ENCODE data around the gene SAP30L.

The SAP30L gene

DNA sequence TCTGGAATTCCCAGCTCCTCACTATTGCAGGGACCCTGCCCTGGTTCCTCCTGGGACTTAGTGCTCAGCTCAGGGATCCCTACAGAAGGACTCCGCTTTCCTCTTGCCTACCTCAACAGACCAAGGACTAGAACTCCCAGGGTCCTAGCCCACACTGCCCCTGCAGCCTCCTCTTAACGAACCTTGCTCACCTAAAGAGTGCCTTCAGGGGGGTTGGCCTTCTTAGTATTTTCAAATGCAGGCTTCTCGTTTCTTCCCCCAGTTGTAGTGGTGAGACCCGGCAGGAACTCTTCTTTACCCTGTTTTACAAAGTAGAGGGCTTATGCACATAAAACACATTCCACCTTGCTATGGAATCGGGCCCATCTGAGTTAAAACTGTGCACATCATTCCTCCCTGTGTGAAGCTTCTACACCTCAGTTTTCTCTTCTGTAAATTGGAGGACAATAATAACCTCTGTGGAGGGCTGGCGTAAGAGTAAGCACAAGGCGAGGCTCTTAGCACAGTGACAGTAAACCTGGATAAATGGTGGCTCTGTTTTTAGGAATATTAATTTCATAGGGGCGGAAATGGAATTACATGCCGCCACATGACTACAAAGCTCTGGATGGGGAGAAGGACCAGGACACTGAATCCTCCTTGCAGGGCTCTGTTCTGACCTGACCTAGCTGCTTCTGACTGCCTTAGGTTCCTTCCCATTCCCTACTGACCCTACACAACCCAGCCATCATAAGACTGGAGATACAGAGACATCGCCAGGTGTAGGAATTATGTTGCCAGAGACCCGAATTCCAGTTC, 36.0 kb downstream of the SAP30L start:
- no peak for DNase-seq

DNA sequence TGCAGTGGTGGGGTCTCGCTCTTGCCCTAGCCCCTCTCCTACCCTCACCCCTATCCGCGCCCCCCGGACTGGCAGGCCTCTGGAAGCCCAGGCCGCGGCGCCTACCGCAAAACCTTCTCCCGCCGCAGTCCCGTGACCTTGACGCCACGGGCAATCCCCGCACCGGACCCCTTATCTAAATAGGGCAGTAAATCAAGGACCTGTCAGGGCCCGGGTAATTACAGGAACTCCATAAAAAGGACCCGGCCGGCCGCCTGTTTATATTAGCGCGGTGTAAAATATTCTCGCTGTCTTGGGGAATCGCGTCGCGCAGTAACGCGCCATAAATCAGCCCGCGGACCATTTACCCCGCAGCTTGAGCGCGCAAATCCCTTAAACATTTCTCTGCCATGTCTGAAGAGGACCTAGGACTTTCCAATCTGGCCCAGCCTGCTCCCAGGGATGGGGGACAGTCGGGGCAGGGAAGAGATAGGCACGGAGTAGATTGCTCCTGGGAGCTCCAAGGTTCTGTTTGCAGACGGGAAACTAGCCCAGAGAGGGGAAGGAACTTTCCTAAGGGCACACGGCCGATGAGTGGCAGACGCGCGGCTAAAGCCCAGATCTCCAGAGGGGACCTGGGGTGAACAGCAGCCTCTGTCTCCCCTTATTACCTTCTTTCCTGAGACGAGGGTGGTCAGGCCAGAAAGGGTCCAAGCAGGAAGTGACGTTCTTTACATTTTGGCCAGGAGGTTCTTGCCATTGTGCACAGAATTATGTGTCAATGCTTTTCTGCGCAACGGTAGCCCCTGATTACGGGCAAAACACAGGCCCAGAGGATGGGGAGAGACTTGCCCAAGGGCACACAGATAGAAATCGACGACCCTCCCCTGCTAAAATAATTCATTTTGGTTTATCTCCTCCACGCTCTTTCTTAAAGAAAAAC, 37.0 kb downstream of the SAP30L start:
- DNase-seq, result no peak

DNA sequence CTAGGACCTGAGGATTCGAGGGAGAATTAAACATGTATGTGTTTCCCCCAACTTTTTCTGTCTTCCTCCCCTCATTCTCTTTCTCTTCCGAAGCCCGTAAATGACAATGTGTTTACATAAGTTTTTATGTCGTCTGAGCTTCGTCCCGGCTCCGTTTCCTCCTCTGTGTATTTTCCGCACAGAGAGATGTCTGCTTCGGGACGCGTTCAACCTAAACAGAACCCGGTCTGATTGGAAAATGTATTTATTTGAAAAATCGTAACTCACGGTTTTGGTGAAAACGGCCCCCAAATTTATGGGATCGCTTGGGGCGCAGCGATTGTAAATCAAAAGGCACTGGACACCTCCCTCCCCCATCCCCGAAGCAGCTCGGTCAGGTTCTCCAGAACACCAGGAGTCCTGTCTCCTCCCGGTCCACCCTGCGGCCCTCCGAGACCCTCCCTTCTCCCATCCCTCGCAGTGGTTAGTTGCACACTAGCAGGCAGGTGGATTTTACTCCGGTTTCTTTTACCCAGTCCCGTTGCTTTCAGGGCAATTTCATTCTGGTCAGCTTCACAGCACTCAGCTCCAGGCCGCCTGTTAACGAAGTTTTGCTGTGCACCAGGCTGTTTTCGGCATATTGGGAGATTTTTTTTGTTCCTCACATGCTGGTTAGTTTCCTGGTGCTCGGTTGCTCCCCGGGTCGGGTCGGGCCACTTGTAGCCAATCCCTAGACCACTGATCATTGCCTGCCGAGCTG, 38.0 kb downstream of the SAP30L start:
- no peak for DNase-seq

DNA sequence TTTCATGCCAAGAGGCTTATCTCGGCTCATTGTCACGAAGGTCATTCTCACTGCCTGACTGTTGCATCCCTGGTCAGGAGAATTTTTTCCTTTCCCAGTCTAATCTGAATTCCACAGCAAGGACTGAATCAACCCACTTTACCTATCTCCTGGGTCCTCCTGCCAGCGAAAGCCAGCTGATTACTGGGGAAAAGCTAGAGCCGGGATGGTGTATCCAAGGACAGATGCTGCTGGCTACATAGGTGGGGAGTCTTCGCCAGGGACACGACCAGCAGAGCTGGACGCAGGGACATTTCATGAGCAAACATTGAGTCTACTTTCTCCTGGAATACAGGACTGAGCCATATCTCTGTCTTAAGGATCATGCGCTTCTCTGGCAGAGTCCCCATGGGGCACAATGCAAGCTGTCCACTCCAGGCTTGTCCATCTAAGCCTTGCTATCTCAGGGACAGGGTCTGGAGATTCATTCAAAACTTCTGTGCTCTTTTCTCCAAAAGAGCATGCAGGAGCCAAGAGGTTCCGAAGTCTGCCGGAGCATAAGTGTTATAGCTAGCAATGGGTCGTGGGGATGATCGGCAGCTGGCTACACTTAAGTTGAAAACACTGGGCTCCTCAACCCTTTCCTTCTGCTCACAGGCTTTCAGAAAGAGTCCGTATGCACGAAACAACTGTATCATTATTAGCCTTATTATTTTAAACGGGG, 38.7 kb downstream of the SAP30L start:
- DNase-seq, result no peak

DNA sequence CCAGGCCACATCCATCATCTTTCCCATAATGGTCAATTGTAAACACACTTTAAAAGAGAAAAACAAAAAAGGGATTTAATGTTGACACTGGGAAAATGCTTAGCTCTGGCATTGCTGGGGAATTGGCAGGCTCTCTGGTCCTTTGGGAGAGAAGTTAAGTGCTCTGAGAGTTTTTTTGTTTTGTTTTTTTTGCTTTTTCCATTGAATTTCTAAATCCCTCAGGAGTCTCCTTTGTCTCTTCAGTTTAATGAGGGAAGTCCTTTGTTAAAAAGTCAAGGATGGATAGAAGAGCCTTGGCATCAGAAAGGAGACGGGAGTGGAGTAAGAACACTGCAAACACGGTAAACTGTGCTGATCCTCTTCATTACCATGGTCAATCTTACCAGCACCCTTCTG, 39.3 kb downstream of the SAP30L start:
- no peak for DNase-seq

DNA sequence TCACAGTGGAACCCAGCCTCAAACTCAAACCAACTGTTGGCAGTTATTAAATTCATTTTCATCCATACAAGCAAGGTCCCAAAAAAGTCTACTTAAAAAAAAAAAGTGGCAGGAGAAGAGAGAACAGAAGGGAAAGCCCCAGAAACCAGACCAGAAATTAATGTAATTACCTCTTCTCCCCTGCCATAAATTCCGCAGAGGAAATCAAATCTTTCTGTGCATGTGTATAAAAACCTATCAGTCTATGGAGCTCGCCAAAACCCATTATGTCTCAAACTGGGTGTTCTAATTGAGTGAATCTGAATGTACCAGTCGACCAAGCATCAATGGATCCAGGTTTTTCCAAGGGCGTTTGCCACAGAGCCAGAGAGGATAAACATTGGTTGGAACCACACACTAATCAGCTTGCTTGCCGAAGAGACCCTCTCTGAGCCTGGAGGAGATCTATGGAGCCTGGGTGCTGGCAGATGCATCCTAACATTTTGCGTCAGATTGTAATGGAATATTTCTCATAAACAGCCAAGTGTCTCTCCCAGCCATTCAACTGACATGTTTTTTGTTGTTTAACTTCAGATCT, 40.1 kb downstream of the SAP30L start:
- DNase-seq, result no peak

DNA sequence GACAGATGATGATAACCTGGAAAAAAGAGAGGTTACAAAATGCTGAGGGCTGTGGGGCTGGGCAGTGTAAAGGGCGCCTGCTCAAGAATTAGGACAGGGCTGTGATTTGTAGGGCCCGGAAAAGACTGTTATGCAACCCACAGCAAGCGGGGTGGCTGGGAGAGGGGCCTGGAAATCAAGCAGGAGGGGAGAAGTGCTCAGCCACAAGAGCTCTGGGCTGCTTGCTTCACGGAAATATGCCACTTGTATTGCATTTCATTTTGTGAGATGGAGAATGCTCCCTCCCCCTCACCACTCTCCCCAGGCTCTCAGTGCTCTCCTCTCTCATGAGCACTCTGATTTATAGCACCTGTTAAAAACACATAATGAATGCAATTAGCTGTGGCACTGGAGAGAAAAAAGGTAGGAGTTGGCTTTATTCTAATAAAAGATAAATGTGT, 40.6 kb downstream of the SAP30L start:
- no peak for DNase-seq

DNA sequence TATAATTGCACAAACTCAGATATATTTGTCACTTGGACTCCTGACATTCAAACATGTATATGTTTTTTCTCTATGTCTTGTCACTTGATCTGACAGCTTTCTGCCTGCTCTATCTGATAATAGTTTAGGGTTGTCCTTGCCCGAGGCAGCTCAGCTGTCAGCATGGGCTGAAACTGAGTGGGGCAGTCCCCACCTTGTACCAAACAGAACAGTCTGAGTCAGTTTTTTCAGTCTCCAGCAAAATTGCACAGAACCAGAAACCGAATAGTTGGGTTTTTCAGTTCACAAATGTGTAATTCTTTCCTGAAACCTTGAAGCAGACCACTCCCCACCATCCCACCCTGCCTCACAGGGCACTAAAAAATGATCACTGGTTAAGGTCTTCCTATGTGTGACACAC, 41.7 kb downstream of the SAP30L start:
- no peak for DNase-seq

DNA sequence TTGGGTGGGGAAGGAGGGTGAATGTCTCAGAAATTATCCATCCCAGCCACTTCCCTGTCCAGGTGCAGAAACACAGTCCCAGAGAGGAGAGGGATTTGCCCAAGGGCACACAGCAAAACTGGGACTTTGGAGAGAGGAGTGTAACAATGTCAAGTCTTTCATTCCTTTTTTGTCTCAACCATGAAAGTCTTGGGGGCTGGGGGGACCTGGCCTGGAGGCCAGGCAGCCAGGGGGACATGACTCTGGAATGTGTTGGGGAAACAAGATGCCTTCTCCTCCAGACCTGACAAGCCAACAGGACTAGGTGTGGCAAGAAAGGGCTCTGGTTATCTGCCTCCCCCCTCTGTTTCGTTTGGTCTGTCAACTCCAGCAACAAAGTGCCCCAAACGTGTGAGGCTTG, 46.1 kb downstream of the SAP30L start:
- DNase-seq, result no peak

DNA sequence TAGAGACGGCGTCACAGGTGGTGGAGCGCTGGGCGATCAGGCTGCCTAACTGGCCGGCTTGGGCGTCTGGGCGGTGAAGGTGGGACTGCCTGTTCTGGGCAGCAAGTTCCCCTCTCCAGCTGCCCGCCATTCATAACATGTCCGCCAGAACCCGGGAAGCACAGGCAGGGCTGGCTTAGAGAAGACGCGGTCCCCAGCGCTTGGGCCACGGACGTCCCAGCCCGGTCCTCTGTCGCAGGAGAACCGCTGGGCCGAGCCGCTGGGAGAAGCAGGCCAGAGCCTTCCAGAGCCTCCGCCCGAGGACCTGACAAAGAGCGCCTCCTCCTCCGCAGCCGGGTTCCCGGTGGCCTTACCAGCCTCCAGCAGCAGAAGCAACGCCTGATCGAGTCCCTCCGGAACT, 47.5 kb downstream of the SAP30L start:
- DNase-seq, result no peak

DNA sequence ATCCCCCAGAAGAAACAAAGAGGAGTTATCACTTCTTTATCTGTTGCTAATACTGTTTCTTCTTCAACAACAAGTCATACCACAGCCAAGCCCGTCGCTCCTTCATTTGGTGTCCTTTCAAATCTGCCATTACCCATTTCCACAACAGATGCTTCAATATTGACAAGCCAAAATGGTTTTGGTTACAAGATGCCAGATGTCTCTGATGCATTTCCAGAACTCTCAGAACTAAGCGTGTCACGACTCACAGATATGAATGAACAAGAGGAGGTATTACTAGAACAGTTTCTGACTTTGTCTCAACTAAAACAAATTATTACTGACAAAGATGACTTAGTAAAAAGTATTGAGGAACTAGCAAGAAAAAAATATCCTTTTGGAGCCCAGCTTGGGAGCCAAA, 48.2 kb downstream of the SAP30L start:
- no peak for DNase-seq

DNA sequence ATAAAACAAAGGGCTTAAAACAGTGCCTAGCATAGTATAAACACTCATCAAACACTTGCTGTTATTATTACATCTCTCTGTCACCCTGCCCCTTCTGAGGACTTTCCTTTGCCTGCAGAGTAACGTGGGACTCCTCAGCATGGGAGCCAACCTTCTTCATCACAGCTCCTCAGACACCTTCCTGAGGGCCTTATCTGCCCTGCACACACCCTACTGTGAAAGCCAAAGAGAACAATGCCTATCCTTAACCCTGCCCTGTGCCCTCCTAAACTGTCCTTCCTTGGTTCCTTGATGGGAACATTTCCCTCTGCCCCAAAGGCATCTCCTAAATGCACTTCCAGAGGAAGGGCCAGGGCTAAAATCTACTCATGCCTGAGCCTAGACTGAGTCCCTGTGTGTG, 52.8 kb downstream of the SAP30L start:
- no peak for DNase-seq

DNA sequence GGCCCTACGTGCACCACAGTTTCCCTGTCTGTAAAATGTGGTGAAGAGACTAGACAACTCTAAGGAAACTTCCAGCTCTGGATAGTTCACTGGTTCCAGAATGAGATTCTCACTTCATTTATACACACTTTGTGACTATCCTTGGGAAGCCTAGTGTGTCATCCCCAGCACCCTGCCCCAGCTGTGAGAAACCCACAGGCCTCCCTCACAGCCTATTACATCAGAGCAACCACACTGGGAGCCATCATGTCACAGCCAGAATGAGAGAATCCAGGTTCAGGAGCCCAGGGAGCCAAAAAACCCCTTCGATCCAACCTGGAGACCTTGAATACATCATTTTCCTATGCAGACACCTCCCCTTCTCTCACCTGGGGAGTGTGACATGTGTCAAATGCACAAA, 53.2 kb downstream of the SAP30L start:
- DNase-seq, result no peak

DNA sequence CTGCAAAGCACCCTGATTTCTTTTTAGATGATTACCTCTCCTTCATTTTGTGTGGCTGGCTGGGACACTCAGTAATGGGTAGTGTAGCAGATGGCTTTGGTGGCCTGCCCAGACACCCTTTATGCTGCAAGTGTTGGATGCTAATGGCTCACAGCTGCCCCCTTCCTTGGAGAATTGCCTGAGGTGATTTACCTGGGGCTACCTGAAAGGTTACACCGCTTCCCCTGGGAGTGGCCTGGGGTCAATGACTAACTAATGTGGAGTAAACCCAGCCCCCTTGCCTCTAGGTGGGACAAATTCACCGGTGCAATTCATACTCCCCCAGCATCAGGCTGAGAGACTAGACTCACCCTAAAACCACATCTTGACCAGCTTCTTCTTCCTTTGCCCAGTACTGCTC, 55.8 kb downstream of the SAP30L start:
- DNase-seq, result no peak

DNA sequence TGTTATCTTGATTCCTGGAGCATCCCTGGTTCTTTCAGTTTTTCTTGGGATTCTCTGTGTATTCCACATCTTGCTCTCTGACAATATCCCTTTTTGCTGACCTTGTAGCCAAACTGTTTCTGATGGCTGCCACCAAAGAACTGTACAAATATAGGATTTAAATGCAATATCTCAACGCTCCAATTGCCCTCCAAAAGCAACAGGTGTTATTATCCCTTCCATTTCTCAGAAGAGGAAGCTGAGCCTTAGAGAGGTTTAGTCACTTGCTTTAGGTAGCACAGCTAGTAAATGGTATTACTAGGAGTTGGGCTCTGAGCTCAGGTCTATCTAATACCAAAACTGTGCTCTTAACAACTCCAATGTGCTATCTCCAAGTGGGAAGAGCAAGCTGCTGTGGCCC, 56.4 kb downstream of the SAP30L start:
- no peak for DNase-seq

DNA sequence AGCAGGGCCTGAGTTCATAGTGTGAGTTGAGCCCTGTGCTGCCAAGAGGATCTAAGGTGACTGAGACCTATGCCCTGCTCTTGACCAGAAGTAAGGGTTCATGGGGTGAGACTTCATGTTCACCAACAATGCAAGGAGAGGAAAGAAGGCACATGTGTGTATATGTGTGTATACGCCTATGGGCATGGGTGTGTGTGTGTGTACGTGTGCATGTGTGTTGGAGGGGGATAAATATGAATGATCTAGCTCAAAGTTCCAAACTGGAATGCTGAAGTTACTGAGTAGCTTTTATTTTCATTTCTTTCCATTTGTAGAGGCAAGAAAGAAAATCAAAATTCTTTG, 57.9 kb downstream of the SAP30L start:
- DNase-seq, result no peak

DNA sequence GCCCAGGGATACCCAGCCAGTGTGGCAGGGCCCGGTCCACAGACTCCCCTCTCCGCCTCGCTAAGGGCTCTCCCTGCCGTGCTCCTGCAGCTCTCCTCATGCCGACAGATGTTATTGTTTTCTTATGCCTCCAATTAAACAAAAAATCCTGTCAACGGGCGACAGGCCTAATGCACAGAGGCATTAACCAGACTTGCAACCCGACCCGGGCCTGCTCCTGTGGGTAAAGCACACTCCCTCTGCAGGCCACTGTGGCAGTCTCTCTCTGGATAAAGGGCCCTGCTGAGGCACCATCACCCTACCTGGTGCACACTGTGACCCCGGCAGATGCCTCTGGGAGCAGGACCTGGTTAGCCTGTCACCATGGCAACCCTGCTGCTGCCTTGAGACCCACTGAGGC, 59.8 kb downstream of the SAP30L start:
- no peak for DNase-seq

DNA sequence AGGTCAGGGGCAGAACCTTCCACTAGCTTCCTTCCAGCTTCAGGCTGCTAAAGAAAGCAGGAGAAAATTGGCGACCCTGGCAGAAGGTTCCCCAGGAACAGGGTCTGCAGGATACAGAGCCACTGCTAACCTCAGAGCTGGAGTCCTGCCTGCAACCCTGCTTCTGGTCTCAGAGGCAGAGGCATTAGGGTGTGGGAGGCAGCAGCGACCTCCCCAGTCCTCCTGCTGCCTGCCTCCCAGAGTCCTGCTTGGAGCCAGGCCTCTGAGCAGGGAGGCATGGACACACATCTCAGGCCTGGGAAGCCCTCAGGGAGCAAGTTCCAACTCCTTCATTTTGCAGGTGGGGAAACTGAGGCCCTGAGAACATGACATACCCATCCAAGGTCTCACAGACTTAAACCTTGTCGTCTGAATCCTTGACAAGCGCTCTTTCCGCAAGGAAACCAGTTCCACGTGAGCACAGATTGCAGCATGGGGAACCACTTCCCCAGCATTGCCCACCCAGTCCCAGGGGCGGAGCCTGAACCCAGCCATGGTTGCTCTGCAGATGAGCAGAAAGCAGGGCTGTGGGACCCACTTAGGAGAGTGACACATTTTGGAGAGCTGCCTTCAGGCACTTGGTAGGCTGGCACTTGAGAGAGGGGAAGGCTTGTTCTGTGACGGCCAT, 60.4 kb downstream of the SAP30L start:
- DNase-seq, result no peak

DNA sequence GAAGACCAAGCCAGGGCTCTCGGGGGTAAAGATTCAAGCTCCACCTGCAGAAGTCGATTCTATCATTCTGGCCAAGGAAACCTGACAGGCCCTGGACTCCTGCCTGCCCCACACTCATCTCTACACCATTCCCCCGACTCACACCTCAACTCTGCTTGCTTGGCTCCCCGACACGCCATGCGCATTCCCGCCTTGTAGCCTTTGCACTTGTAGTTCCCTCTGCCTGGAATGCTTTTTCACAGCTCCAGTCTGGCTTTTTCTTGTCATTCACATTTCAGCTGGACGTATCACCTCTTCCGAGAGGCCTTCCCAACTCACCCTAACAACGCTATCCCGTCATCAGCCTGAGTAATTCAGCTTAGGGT, 60.9 kb downstream of the SAP30L start:
- no peak for DNase-seq

DNA sequence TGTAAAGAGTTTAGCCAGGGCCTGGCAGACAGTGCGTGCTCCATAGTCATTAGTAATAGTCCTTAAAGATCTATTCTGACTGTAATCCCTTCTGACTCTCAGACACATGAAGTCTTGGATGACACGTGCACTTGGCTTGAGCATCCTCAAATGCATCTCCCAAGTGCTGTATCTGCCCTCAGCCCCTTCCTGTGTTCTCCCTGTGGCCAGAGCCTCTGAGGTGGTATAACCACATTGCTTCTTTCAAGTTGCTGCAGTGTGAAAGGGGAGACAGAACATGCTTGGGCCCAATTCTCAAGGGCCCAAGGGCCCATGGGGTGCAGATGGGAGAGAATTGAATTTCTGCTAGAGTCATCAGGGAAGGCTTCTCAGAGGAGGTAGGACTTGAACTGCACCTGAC, 62.3 kb downstream of the SAP30L start:
- no peak for DNase-seq

DNA sequence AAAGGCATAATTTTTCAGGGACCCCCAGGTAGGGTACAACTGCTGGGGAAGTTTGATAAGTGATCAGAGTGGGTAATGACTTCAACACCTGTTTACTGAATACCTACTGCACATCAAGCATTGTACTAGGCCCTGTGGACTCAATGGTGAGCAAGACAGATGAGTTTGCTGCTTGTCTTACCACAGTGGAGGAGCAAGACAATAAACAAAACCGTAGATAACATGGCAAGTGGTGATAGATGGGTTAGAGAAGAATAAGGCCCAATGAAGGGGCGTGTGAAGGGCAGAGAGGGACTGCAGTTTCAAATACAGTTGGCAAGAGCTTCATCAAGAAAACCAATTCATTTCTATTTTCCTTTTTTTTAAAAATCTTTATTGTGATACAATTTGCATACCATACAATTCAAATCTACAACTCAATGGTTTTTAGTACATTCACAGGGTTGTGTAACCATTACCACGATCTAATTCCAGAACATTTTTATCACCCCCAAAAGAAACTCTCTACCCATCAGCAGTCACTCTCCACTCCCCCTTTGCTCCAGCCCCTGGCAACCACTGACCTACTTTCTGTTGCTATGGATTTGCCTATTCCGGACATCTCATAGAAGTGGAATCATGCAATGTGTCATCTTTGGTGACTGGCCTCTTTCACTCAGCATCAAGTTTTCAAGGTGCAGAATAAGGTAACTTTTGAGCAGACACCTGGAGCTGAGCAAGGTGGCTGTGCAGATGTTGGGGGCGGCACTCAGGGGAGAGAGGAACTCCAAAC, 64.2 kb downstream of the SAP30L start:
- no peak for DNase-seq
